Measurements from ENCODE around the gene YWHAQ.

- TF ChIP-seq CTCF (IDR thresholded peaks at IDR 0.05) (no peak), POLR2A (IDR thresholded peaks at IDR 0.05) (no peak)
Observed at GRCh38 chr2:9679218-9679617, 48.4 kb upstream of the YWHAQ start.

Measured in esophagus squamous epithelium (tissue), 4 donors.